Superior temporal gyrus (tissue), 1 donor: ENCODE data around the gene NGB.
"Not testable (repeated sequence)": the region's sequence is repeated elsewhere in the genome, so short reads cannot be mapped to it uniquely, and the experiment has no call there.

Source experiments
- DNase-seq: peaks from one replicate; pipeline ENCODE4 v3.0.0-alpha.2; 2016; ENCODE audit errors: extremely low spot score

The NGB gene

DNA sequence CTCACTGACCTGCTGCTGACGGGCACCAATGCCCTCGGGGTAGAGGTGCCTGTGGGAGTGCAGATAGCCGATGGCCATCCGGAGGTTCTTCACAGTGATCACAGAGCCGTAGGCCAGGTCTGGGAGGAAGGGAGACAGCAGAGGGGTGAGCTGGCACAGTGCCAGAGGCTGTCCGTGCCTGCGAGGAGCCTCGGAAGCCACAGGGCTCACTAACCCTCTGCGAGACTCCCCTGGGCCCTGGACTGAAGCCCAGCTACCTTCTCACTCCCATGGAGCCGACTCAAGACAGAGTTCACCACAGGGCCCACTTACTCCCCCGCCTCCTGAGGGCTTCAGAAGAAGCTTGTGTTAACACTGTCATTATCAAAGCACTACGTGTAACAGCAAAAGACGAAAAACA is 25.1 kb upstream of the NGB start:
- DNase-seq: no peak

DNA sequence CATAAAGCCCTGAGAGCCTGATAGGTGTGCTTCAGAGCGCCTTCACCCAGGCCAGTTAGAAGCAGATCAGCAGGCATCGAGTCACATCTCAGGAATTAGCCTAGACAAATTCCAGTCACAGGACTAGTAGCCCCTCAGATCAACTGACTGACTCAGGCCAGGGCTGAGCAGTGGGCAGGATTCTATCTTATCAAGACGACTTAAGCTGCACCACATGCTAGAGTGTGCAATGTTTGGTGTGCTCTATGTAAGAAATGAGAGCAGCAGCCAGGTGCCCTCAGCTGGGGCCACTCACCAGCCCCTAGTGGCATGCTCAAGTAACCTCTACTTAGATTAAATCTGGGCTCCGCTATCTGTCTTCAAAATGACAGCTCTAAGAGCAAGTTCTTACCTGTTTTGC is 19.7 kb upstream of the NGB start:
- no peak for DNase-seq

DNA sequence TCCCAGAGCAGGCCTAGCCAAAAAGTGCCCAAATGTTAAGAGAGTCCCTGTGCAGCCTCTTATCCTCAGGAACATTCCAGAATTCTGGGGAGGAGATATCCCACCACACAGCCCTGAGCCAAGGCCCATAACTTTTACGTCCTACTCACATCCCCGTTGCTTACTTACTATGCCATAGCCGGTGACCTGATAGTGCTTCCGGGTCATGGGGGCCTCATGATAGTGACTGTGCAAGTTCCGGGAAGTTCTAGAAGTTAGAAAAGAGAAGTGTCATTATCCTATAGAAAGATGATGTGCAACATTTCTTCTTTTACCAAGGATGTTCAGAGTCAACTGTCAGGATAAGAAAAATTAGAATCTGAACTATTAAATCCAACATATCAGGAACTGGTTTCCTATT is 15.6 kb upstream of the NGB start:
- DNase-seq: no peak

DNA sequence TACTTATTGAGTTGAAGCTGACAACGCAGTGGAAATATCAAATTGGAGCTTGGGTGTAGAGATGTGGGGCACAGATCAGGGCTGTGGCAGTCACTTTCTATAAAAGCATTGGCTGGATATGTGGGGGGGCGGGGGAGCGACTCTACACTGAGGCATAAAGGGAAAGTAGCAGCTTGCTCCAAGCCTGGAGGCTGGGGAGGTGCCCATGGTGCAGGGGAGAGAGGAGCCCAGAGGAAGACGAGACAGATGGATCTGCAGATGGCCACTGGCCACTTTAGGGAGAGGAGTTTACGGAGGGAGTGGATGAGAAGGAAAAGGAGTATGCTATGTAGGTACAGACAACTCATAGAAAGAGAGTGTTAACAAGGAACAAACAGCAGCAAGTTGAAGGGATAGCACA is 13.5 kb upstream of the NGB start:
- DNase-seq: no peak

GRCh38 chr14:77284066-77284465 is 13.1 kb upstream of the NGB start:
- no peak for DNase-seq

DNA sequence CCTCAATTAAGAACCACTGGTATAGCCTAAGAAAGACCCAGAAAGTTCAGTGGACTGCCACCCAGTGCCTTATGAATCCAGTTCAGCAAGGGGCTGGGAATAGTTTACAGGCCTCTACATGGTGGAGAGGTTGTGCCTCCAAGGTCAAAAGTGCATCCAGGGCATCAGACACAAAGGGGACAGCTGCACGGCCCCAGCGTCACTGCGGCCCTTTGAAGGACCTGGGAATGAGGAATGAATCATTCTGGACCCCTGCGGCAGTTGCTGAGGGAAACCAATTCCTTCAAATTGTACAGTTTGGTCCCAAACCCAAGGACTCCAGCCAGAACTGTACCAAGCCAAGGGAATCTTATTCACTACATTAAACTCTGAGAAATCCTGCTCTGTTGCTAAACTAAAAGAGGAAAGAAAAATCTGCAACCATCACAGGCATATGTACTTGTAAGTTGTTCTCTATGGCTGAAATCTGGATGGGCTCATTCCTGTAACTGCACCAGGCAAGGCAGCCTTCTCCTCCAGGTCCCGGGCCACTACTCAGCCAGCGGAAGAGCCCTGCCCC is 10.9 kb upstream of the NGB start:
- no peak for DNase-seq

GRCh38 chr14:77280921-77281320 is 9.9 kb upstream of the NGB start:
- not testable (repeated sequence) for DNase-seq

DNA sequence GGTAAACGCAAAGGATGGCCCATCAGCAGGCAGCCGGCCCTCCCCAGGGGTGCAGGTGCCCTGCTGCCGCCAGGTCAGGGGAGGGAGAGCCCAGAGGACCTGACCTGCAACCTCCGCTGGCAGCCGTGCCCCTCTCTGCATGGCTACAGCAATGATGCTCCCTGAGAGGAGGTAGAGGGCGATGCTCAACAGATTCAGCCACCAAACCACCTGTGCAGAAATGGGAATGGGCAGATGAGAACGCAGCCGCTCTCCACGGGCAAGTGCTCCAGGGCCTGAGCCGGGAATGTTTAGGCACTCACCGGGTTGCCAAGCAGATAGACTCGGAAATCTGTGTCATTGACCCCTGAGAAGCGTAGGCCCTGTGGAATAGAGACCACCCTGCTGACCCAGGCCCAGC is 8.7 kb upstream of the NGB start:
- DNase-seq: no peak

DNA sequence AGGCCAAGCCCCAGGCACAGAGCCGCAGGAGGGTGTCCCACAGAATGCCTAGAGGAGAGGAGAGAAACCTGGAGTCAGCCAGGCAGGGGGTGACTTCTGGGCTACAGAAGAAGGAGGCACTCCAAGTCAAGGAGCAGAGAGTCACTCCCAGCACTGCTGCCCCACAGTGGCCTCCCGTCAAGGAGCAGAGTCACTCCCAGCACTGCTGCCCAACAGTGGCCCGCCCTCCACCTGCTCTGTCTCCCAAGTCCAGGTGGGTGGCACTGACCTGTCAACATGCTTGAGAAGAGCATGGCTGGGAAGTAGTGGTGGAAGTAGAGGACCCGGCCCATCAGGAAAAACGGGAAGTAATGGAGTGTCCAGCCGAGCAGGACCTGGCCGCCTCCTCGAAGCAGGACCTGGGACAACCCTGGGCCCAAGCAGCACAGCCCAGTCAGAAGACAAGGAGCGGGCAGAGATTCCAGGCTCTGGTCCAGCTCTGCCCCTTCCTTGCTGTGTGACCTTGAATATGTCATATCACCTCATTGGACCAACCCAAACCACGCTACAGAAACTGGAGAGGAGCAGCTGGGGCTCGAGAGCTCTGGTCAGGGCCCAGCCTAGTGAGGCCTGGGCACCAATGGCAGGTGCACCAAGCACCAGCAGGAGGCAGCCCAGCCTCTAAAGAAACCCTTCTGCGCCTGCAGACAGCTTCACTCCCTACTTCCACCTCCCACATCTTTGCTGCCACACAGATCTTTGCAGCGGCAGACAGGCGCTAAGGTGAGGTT is 7.6 kb upstream of the NGB start:
- no peak for DNase-seq

GRCh38 chr14:77276959-77277358 is 6.0 kb upstream of the NGB start:
- no peak for DNase-seq

- no peak for DNase-seq
Measured at GRCh38 chr14:77276295-77276935, 5.4 kb upstream of the NGB start.

DNA sequence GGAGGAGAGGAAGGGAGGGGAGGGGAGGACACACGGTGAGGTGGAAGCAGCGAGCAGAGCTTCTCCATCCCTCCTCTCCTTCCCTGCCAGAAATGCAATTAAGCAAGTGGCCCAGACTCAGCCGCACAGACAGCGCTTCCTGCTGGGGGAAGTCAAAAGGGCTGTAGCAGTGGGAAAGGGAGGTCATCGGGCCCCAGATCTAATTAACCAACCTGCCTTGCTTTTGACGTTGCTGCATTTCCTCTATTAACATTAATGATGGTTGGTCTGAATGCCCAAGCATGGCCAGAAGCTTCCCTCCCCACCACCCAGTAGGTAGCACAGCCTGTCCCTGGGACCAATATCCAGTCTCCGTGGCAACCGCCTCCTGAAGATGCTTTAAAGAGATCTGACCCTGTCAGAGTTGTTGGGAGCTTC is 4.6 kb upstream of the NGB start:
- DNase-seq: no peak

DNA sequence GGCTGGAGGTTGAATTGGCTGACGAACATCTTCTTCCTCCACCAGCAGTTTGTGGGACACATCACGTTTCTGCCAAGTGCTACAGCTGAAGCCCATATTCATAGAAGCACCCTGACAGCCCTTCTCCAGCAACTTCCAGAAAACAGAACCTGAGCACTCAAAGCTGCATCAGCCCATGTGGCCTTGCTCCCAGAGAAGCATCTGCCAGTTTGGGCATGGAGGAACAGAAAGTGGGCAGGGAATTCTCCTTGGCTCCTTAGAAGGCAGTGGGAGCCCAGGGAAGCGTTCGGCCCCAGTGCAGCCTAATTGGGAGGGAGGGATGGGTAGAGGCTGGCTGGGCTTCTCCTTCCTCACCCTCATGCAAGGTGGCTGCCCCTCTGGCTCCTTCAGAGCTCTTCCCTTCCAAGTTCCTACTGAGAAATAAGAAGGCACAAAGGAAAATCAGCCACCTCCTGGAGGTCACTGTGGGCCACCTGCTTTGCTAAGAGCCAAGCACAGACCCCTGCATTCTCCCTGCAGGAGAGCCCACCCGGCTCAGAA is 4.1 kb upstream of the NGB start:
- no peak for DNase-seq

- DNase-seq: no peak
Measured at GRCh38 chr14:77273796-77274195, 2.8 kb upstream of the NGB start.

DNA sequence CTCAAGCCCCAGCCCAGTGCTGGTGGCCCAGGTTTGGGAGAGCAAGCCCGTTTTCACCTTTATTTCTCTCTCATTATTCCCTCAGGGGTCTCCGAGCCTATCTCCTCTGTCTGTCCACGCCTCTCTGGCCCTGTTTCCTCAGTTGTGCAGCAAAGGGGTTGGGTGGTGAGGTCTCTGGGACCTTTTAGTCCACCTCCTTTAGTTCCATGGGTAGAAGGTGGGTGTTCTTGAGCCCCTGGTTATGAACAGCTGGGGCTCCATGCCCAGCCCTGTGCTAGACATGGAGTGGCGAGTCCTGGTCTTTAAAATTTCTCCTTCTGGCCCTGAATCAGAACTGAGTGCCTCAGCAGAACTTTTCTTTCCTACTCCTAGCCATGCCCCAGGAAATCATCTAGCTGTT is 1.3 kb upstream of the NGB start:
- no peak for DNase-seq

- no peak for DNase-seq
Measured at GRCh38 chr14:77270361-77271112, 469 bp downstream of the NGB start.

DNA sequence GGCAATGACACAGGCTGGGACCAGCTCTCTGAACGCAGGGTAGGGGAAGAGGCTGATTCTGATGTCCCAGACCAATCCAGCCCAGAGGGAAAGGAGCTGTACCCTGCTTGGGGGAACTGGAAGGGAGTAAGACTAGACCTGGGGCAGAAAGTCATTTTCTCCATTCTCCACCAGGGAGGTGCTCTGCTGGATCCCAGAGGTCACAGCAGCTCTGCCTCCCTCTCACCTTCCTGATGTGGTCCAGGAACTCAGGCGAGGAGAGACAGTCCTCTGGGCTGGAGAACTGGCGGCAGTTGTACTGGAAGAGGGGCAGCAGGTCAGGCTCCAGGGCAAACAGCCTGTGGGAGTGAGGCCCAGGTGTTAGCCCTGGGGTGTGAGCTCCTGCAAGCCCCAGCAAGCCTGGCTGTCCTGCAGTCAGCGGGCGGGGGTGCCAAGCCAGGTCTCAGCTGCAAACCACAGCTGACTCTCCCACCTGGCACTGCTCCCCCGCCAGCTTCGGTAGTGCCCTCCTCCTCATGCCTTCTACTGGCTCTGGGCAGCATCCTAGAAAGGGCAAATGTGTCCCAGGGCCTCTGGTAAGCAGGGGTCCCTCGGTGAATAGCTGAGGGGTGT is 1.9 kb downstream of the NGB start:
- no peak for DNase-seq

DNA sequence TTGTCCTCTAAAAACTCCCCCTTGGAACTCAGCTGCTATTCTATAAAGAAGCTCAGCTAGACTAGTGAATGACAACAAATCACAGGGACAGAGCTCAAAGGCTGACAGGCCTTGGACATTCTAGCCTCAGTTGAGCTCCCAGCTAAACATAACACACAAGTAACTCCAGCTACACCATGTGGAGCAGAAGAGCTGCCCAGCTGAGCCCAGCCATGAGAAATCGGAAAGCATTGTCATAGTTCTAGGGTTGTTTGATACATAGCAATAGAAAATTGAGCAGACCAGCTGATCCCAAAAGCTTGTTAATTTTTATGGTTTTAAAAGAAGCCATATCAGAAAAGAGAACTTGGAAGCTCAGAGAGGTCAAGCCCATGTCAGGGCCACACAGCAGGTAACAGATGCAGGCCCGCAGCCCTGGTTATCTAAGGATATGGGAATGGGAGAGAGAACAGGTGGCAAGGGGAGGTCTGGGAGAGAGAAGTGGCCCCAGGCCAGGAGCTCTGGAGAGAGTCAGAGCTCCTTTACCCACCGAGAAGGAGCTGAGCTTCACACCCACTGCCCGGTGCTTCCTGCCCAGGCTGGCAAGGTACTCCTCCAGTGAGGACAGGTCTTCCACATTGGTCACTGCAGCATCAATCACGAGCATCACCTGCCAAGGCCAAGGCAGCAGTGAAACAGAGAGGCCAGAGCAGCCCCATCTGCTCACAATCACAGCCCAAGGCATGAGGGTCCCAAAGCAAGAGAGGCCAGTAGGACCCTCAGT is 2.9 kb downstream of the NGB start:
- no peak for DNase-seq

DNA sequence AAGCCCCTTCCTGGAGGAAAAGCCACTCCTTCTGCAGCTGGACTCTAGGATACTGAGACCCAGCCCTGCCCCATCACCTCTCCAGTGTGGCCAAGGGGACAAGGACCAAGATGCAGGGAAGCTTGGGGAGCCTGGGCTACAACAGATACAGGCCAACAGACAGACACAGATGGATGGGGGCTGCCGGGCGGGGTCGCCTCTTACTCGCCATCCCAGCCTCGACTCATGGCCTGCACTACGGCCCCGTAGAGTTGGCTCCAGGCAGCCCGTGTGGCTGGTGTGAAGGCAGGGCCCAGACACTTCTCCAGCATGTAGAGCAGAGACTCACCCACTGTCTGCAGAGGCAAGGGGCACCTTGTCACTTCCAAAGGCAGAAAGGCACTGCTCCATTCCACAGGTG is 4.7 kb downstream of the NGB start:
- no peak for DNase-seq

- DNase-seq: no peak
Measured at GRCh38 chr14:77265561-77266335, 5.3 kb downstream of the NGB start.

GRCh38 chr14:77265187-77265515 is 5.9 kb downstream of the NGB start:
- no peak for DNase-seq
